GM18951 (cell line): ENCODE data around the gene SNIP1.

Experiments
- POLR2A ChIP-seq: IDR thresholded peaks from 4 replicates; pipeline ENCODE4 v1.6.1; 2011; ENCODE audit warnings: mild to moderate bottlenecking; ENCODE audit not compliant: insufficient read length, insufficient read depth; ENCODE audit errors: extremely low read depth
- in situ Hi-C: fragments of 300-500 bp; cut with MboI; formaldehyde crosslinking; loops from one replicate; pipeline ENCODE4 v1.12.0; 2022; ENCODE audit warnings: low sequenced_read_pairs, mixed read lengths, inconsistent platforms; ENCODE audit not compliant: unreplicated experiment

The SNIP1 gene, protein sequence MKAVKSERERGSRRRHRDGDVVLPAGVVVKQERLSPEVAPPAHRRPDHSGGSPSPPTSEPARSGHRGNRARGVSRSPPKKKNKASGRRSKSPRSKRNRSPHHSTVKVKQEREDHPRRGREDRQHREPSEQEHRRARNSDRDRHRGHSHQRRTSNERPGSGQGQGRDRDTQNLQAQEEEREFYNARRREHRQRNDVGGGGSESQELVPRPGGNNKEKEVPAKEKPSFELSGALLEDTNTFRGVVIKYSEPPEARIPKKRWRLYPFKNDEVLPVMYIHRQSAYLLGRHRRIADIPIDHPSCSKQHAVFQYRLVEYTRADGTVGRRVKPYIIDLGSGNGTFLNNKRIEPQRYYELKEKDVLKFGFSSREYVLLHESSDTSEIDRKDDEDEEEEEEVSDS

GRCh38 chr1:37553927-37554808, at the start of gene SNIP1:
Gene SNIP1 (minus strand): TSS chr1:37554293. CDS start chr1:37554229, 64 bp downstream.
- peak; percentile 77 for TF ChIP-seq POLR2A
- in situ Hi-C loops, result no loop called here

DNA sequence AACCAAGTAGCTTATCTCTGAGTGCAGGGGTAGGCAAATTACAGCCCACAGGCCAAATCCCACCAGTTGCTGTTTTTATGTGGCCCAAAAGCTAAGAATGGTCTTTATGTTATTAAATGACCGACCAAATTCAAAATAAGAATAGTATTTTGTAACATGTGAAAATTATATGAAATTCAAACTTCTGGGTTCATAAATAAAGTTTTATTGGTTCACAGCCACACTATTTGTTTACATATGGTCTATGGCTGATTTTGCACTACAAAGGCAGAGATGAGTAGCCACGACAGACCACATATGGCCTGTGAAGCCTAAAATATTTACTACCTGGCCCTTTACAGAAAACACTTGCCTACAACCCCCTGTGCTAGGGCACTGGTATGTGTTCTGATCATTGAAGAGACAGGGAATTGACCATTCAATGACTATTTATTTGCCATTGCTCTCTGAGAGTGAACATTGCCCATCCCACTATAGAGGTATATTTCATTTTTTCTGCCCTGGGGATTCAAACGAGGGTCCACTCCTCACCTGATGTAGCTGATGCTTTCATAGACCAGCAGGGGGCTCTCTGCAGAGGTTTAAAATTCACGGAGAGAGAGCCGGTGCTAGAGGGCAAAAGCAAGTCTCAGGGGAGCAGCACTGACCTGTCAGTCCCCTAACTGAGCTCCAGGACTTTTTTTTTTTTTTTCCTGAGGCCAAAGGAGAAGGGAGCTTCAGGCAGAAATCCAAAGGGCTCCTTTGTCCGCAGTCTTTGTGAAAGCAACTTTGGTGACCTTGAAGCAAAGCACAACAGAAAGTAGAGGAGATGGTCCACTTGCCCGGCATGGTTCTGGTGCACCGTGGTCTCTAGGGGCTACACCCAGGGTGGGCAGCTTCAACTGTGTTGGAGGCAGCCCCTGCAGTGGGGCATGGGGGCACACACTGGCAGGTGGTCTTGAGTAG, 48.9 kb upstream of the SNIP1 start:
- in situ Hi-C loops, result no loop called here
- TF ChIP-seq POLR2A, result no peak

- in situ Hi-C loops, result no loop called here
These were observed 47.3 kb upstream of the SNIP1 start for GRCh38 chr1:37601441-37601840.

DNA sequence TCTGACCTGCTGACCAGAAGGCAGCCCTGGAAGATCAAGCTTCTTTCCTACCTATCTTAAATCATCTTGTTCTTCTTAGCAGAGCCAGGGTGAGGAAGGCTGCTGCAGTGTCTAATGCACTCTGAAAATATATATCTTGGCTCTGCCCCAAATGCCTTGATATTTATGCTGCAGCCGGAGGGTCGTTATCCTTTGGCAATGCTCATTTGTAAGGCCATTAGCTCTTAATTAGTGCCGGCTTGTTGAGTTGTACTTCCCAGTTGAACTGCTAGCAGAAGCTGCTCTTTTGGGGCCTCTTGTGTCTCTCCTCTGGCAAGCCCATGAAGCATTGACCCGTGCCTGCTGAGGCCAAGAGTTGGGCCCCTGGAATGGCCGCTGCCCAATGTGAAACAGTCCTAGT, 45.8 kb upstream of the SNIP1 start:
- TF ChIP-seq POLR2A, result no peak
- in situ Hi-C loops, result loop anchor here (25.0 kb wide), 1 partner anchor 387 kb away; the partner anchor contains the start of gene SF3A3

More at GRCh38 chr1:37601441-37601840, 47.3 kb upstream of the SNIP1 start:
- TF ChIP-seq POLR2A, result no peak

- no peak for TF ChIP-seq POLR2A
- in situ Hi-C loops, result loop anchor here (25.0 kb wide), 1 partner anchor 391 kb away; the partner anchor contains the start of gene SF3A3
These were observed 42.1 kb upstream of the SNIP1 start for GRCh38 chr1:37596182-37596667.

GRCh38 chr1:37595440-37596181, 41.5 kb upstream of the SNIP1 start, which contains the start of gene GNL2:
Gene GNL2 (minus strand): TSS chr1:37595937. CDS start chr1:37595822, 115 bp downstream.
- peak; percentile 91 for TF ChIP-seq POLR2A
- in situ Hi-C loops, result loop anchor here (25.0 kb wide), 1 partner anchor 392 kb away; the partner anchor contains the start of gene SF3A3

DNA sequence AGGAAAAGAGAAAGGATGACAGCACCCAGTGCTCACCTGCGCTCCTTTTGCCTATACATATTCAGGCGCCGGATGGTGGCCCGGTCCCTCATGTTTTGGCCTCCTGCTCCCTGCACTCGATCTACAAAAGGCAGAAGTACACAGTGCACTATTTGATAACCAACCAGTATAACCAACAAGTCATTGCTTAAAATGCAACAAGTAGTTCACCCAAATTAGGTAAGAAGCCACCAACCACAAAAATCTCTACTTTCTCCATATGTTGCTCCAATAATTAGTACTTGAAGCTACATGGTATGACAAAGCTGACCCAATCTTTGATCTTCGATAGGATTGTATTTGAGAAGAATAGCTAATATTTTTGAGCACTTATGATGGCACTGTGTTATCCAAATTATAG, 39.6 kb upstream of the SNIP1 start:
- no peak for TF ChIP-seq POLR2A
- in situ Hi-C loops, result loop anchor here (25.0 kb wide), 1 partner anchor 394 kb away; the partner anchor contains the start of gene SF3A3

- no peak for TF ChIP-seq POLR2A
- in situ Hi-C loops, result loop anchor here (10.0 to 25.0 kb wide), 2 partner anchors 266 to 398 kb away; partner anchors contain the start of genes MTF1 and SF3A3
These were observed 34.8 kb upstream of the SNIP1 start for GRCh38 chr1:37588939-37589338.

DNA sequence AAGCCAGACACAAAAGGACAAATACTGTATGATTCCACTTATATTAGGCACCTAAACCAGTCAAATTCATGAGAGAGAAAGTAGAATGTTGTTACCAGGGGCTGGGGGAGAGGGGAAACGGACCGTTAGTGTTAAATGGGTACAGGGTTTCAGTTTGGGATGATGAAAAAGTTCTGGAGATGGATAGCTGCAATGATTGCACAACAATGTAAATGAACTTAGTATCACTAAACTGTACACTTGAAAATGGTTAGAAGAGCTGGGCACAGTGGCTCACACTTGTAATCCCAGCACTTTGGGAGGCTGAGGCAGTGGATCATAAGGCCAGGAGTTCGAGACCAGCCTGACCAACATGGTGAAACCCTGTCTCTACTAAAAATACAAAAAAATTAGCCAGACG, 30.5 kb upstream of the SNIP1 start:
- in situ Hi-C loops, result loop anchor here (10.0 to 25.0 kb wide), 2 partner anchors 270 to 403 kb away; partner anchors contain the start of genes MTF1 and SF3A3

- TF ChIP-seq POLR2A, result no peak
- in situ Hi-C loops, result loop anchor here (25.0 kb wide), 1 partner anchor 412 kb away; the partner anchor contains the start of gene SF3A3
These were observed 21.6 kb upstream of the SNIP1 start for GRCh38 chr1:37575692-37576091.

DNA sequence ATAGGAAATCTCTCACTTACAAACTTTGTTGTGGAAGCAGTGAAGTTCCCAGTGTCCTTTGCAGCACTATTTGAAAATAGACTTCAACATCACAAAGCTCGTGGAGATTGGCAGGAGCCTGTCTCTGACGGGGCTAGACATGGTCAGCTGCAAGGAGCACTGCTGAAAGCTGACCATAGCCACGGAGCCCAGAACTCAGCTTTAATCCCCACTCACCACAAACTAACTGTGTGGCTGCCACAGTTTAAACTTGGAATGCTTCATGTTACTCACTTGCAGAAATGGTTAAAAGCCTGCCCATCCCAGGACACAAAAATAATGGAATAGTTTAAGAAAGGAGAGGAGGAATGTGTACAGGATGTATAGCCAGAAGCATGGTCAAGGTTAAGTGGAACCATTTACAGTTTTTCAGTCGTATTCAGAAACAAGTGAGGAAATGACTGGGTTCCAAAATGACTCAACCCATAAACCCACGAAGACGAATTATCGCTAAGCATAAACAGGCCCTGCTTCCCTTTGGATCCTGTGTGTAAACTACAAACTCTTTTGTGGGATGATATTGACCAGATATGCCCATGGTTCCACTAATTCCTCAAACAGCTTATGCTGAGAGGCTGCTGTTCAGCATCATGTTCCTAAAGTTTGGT, 20.9 kb upstream of the SNIP1 start:
- no peak for TF ChIP-seq POLR2A
- in situ Hi-C loops, result loop anchor here (25.0 kb wide), 1 partner anchor 412 kb away; the partner anchor contains the start of gene SF3A3
